Lower lobe of right lung (tissue), 2 donors: ENCODE results near the gene ULK4. TPM values are rescaled to one million over a fixed set of nuclear protein-coding genes. Genes with fewer than 3 reads are reported as not detected.

Experiments
- ATAC-seq, 2 donors: fragments of 200-7000 bp; cut with Tn5 transposase; one replicate each; pipeline ENCODE4 v1.9.1; 2020 to 2022; ENCODE audit warnings: mild to moderate bottlenecking in 2 of 2, moderate library complexity in 2 of 2
- DNase-seq: peaks from one replicate; pipeline ENCODE4 v3.0.0-alpha.2; 2020
- H3K27ac ChIP-seq: fragments of 200-600 bp; one replicate; pipeline ENCODE4 v1.8.0; 2022
- H3K27me3 ChIP-seq: fragments of 200-600 bp; one replicate; pipeline ENCODE4 v1.8.0; 2022; ENCODE audit warnings: low read depth
- H3K36me3 ChIP-seq: fragments of 200-600 bp; one replicate; pipeline ENCODE4 v1.8.0; 2022; ENCODE audit warnings: mild to moderate bottlenecking
- H3K4me1 ChIP-seq: fragments of 200-600 bp; one replicate; pipeline ENCODE4 v1.8.0; 2022
- H3K4me3 ChIP-seq: fragments of 200-600 bp; one replicate; pipeline ENCODE4 v1.8.0; 2022; ENCODE audit warnings: mild to moderate bottlenecking
- H3K9me3 ChIP-seq: fragments of 200-600 bp; one replicate; pipeline ENCODE4 v1.8.0; 2022
- CTCF ChIP-seq: fragments of 200-600 bp; IDR thresholded peaks from one replicate; pipeline ENCODE4 v1.8.0; 2022; ENCODE audit warnings: antibody characterized with exemption, mild to moderate bottlenecking
- intact Hi-C: fragments of 100-400 bp; cut with DNase I; formaldehyde crosslinking; loops from one replicate; pipeline ENCODE4 v1.11.0; 2022
- total RNA-seq: library from RNA; stranded (reverse); fragmentation: NEBNext Ultra II Directional; extraction: Animal tissue kit (Norgen Biotek cat#: 25700); gene quantifications from one replicate; pipeline ENCODE4 v1.2.1, GENCODE V29; 2021
- donor health status: DM: no; HTN: yes; CAD: no; lungs with severe emphysema.

ULK4 gene
- total RNA-seq, 1 donor from 2014 or later, result 11.4 TPM

DNA sequence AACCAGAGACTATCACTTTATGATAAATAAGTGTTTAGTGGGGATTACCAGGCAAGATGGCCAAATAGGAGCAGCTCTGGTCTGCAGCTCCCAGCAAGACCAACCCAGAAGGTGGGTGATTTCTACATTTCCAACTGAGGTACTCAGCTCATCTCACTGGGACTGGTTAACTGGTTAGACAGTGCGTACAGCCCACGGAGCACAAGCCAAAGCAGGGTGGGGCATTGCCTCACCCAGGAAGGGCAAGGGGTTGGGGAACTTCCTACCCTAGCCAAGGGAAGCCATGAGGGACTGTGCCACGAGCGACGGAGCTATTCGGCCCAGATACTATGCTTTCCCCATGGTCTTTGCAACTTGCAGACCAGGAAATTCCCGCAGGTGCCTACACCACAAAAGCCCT lies 591.6 kb downstream of the ULK4 start:
- intact Hi-C loops, result no loop called here
- Histone ChIP-seq H3K4me3 (no peak overlapping the region), H3K27me3 (no peaks in the 10 kb centered on the region), H3K36me3 (no peaks in the 10 kb centered on the region), H3K27ac (no peak overlapping the region), H3K4me1 (no peaks in the 10 kb centered on the region), H3K9me3 (no peaks in the 10 kb centered on the region)
- no peak for DNase-seq
- no peak for ATAC-seq
- no peak for TF ChIP-seq CTCF

DNA sequence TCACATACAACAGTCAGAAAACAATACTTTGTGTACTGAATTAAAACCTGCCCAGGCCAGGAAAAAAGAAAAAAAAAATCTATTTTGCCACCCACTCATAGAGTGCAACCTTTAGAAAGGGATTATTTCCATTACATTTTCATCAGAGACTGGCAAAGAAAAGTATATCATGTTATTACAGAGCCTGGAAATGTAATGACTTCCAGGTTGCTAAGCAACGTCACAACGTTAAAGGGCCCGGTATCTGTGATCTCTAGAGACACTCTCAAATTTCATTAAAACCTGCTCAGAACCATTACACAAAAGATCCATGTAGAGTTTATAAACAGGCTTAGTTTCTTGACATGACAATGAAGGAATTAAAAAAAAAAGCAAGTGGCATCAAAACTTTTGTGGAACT lies 592.1 kb downstream of the ULK4 start:
- ATAC-seq (no peak), DNase-seq (no peak)
- Histone ChIP-seq H3K4me3 (no peak overlapping the region), H3K27me3 (no peaks in the 10 kb centered on the region), H3K4me1 (no peaks in the 10 kb centered on the region), H3K27ac (no peak overlapping the region), H3K36me3 (no peaks in the 10 kb centered on the region), H3K9me3 (no peaks in the 10 kb centered on the region)
- no peak for TF ChIP-seq CTCF
- intact Hi-C loops, result no loop called here

- ATAC-seq (no peak), DNase-seq (no peak)
- Histone ChIP-seq H3K4me3 (no peak overlapping the region), H3K4me1 (no peaks in the 10 kb centered on the region), H3K9me3 (no peaks in the 10 kb centered on the region), H3K36me3 (no peaks in the 10 kb centered on the region), H3K27ac (no peak overlapping the region), H3K27me3 (no peaks in the 10 kb centered on the region)
- intact Hi-C loops, result no loop called here
- TF ChIP-seq CTCF, result no peak
These were observed 595.9 kb downstream of the ULK4 start for GRCh38 chr3:41365973-41366372.

GRCh38 chr3:41364736-41365135 lies 597.2 kb downstream of the ULK4 start:
- intact Hi-C loops, result no loop called here
- H3K27ac ChIP-seq, result no peak overlapping the region
- no peaks in the 10 kb centered on the region for H3K27me3 ChIP-seq
- no peaks in the 10 kb centered on the region for H3K4me1 ChIP-seq
- DNase-seq (no peak), ATAC-seq (no peak)
- TF ChIP-seq CTCF, result no peak
- no peaks in the 10 kb centered on the region for H3K9me3 ChIP-seq
- no peaks in the 10 kb centered on the region for H3K36me3 ChIP-seq
- H3K4me3 ChIP-seq, result no peak overlapping the region

DNA sequence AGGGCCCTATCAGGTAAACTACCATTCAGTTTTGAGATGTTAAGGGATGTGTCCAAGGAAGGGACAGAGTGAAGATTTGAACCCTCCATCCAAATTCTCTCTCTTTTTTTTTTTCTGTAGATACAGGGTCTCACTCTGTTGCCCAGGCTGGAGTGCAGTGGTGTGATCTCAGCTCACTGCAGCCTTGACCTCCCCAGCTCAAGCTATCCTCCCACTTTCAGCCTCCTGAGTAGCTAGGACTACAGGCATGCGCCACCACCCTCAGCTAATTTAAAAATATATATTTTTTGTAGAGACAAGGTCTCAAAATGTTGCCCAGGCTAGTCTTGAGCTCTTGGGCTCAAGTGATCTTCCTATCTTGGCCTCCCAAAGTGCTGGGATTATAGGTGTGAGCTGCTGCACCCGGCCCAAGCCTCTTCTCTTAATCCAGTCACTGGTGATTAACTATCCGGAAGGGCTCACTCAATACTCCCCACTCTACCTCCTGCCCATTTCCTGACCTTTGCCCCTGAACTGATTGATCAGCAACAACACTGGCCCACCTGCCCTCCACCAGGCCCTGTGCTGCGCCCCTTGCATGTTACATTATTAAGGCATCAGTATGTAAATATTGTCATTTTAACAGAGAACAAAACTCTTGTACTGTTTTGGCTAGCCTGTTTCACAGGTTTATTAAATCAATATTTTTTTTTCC lies 597.9 kb downstream of the ULK4 start:
- Histone ChIP-seq H3K4me3 (no peak overlapping the region), H3K4me1 (no peaks in the 10 kb centered on the region), H3K9me3 (no peaks in the 10 kb centered on the region), H3K27ac (no peak overlapping the region), H3K27me3 (no peaks in the 10 kb centered on the region), H3K36me3 (no peaks in the 10 kb centered on the region)
- TF ChIP-seq CTCF, result no peak
- no peak for DNase-seq
- ATAC-seq, result no peak
- intact Hi-C loops, result no loop called here
